ENCODE measurements around the gene C10orf105.

The C10orf105 gene

DNA sequence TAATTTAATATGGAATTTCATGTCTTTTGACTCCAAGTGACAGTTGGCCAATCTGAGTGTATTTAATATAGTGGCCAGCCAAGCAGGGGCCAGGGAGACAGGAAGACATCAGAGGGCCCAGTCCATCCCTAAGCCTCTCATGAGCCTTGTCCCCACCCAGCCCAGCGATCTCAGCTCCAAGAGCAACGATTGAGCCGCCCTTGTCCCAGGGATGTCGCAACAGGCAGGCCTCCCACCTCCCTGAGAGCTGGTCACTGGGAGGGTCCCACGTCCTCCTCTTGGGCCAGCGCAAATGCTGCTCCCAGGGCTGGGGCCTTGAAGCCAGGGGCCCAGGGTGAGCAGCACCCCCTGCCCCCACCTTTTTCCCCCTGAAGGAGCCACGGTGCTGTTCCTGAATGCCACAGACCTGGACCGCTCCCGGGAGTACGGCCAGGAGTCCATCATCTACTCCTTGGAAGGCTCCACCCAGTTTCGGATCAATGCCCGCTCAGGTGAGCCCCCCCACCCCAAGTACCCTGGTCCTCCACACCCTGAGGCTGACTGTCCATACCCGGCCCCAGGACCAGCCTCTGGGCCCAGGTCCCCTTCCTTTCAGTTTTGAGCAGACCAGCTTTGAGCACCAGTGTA, 29.4 kb downstream of the C10orf105 start:
- H3K36me3 ChIP-seq (ENCODE audit: insufficient read depth, low read length) = no peaks in the 10 kb centered on the region
- H3K27ac ChIP-seq (ENCODE audit: low read depth, low read length) = no peak overlapping the region
- H3K9me3 ChIP-seq (ENCODE audit: low read length) = peaks cover 4% of the 10 kb centered on the region
- no peak overlapping the region for H3K4me3 ChIP-seq (ENCODE audit: low read depth in 1 of 2, low read length in 2 of 2)
- H3K9ac ChIP-seq (ENCODE audit: low read length) = no peak overlapping the region
- H3K27me3 ChIP-seq (ENCODE audit: control insufficient read depth in 1 of 2, insufficient read depth in 2 of 2, low read length in 2 of 2) = no peaks in the 10 kb centered on the region
- no peaks in the 10 kb centered on the region for H3K4me1 ChIP-seq (ENCODE audit: insufficient read depth, low read length)

DNA sequence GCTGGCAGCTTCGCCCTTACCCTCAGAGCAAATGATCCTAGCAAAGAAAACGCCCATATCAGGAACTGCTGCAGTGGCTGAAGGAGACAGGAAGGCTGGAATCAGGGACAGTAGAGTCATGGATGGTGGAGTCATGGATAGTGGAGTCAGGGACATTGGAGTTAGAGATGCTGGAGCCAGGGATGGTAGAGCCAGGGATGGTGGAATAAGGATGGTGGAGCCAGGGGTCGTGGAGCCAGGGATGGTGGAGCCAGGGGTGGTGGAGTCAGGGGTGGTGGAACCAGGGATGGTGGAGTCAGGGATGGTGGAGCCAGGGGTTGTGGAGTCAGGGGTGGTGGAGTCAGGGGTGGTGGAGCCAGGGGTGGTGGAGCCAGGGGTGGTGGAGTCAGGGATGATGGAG, 31.3 kb downstream of the C10orf105 start:
- Histone ChIP-seq H3K27me3 (ENCODE audit: control insufficient read depth in 1 of 2, insufficient read depth in 2 of 2, low read length in 2 of 2) (no peaks in the 10 kb centered on the region), H3K4me1 (ENCODE audit: insufficient read depth, low read length) (no peaks in the 10 kb centered on the region), H3K4me3 (ENCODE audit: low read depth in 1 of 2, low read length in 2 of 2) (no peak overlapping the region), H3K9me3 (ENCODE audit: low read length) (peaks cover 4% of the 10 kb centered on the region), H3K27ac (ENCODE audit: low read depth, low read length) (no peak overlapping the region), H3K9ac (ENCODE audit: low read length) (no peak overlapping the region), H3K36me3 (ENCODE audit: insufficient read depth, low read length) (no peaks in the 10 kb centered on the region)

- Histone ChIP-seq H3K36me3 (ENCODE audit: insufficient read depth, low read length) (no peaks in the 10 kb centered on the region), H3K4me1 (ENCODE audit: insufficient read depth, low read length) (no peaks in the 10 kb centered on the region), H3K27ac (ENCODE audit: low read depth, low read length) (no peak overlapping the region), H3K27me3 (ENCODE audit: control insufficient read depth in 1 of 2, insufficient read depth in 2 of 2, low read length in 2 of 2) (no peaks in the 10 kb centered on the region), H3K4me3 (ENCODE audit: low read depth in 1 of 2, low read length in 2 of 2) (no peak overlapping the region), H3K9me3 (ENCODE audit: low read length) (peaks cover 4% of the 10 kb centered on the region), H3K9ac (ENCODE audit: low read length) (no peak overlapping the region)
Observed at GRCh38 chr10:71687480-71687879, 32.1 kb downstream of the C10orf105 start.

DNA sequence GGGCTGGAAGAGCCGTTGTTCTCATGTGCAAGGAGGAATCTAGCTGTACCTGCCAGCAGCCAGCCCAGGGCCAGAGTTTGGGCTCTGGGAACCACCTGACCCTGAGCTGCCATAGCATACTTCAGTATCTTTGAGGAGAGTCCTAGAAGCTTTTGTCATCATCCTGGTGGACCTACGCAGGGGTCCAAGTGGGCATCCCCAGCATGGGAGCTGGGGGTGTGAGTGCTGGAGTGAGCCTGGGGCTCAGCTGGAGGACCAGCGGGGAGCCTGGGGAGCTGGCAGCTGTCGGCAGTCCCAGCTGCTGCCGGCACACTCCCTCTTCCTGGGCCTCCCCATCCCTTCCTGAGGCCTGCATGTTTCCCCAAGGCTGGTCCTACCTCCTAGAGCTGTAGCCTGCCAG, 32.5 kb downstream of the C10orf105 start:
- no peak overlapping the region for H3K27ac ChIP-seq (ENCODE audit: low read depth, low read length)
- peaks cover 4% of the 10 kb centered on the region for H3K9me3 ChIP-seq (ENCODE audit: low read length)
- no peak overlapping the region for H3K9ac ChIP-seq (ENCODE audit: low read length)
- no peaks in the 10 kb centered on the region for H3K36me3 ChIP-seq (ENCODE audit: insufficient read depth, low read length)
- H3K4me3 ChIP-seq (ENCODE audit: low read depth in 1 of 2, low read length in 2 of 2) = no peak overlapping the region
- no peaks in the 10 kb centered on the region for H3K27me3 ChIP-seq (ENCODE audit: control insufficient read depth in 1 of 2, insufficient read depth in 2 of 2, low read length in 2 of 2)
- H3K4me1 ChIP-seq (ENCODE audit: insufficient read depth, low read length) = no peaks in the 10 kb centered on the region

DNA sequence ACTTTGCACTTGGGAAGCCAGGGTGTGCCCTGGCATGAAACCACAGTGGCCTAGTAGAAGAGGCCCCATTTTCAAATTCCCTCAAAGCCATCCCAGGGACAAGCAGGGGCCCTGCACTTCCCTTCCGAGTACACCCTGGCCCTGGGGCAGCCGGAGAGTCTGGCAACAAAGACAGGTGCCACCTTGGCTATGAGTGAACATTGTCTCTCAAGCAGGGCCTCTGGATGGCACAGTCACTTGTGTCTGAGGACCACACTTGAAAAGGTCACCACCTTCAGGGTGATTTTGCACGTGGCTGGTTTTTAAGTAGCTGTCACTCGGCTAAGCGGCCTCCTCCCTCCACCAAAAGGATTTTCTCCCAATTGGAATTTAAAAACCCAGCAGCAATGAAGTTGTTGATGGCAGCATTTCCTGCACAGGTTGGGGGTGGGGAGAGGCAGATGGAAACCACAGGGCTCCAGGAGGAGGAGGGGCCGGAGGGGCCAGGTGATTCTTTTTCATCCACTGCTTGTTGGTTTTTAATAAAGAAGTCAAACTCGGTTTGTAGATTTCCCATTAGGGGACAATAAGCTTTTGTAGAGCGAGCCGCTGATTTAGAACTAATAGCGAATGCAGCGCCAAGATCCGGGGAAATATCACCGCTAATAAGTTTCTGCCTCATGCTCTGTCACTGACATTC, 33.9 kb downstream of the C10orf105 start:
- H3K4me3 ChIP-seq (ENCODE audit: low read depth in 1 of 2, low read length in 2 of 2) = no peak overlapping the region
- no peaks in the 10 kb centered on the region for H3K4me1 ChIP-seq (ENCODE audit: insufficient read depth, low read length)
- no peak overlapping the region for H3K27ac ChIP-seq (ENCODE audit: low read depth, low read length)
- H3K36me3 ChIP-seq (ENCODE audit: insufficient read depth, low read length) = no peaks in the 10 kb centered on the region
- H3K27me3 ChIP-seq (ENCODE audit: control insufficient read depth in 1 of 2, insufficient read depth in 2 of 2, low read length in 2 of 2) = no peaks in the 10 kb centered on the region
- H3K9ac ChIP-seq (ENCODE audit: low read length) = no peak overlapping the region
- no peaks in the 10 kb centered on the region for H3K9me3 ChIP-seq (ENCODE audit: low read length)

GRCh38 chr10:71684356-71685173, 35.0 kb downstream of the C10orf105 start:
- Histone ChIP-seq H3K4me3 (ENCODE audit: low read depth in 1 of 2, low read length in 2 of 2) (no peak overlapping the region), H3K9me3 (ENCODE audit: low read length) (no peaks in the 10 kb centered on the region), H3K27ac (ENCODE audit: low read depth, low read length) (no peak overlapping the region), H3K9ac (ENCODE audit: low read length) (no peak overlapping the region), H3K36me3 (ENCODE audit: insufficient read depth, low read length) (no peaks in the 10 kb centered on the region), H3K27me3 (ENCODE audit: control insufficient read depth in 1 of 2, insufficient read depth in 2 of 2, low read length in 2 of 2) (no peaks in the 10 kb centered on the region), H3K4me1 (ENCODE audit: insufficient read depth, low read length) (no peaks in the 10 kb centered on the region)

DNA sequence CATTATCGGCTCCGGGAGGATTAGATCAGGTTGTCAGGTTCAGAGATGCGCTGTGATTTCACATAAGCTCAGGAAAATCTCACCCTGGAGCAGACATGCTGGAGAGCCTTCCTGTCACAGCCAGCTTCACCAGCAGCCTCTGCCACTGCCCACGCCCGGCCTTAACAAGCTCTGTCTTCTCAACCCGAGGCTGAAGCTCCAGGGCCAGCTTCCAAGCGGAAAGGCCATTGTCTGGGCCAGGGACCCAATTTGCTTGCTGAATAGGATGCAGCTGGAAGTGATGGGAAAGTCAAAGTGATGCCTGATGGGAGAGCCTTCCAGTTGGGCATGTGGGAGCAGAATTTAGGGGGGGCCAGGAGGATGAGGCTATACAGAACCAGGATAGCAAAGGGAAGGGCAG, 36.3 kb downstream of the C10orf105 start:
- Histone ChIP-seq H3K9ac (ENCODE audit: low read length) (no peak overlapping the region), H3K4me3 (ENCODE audit: low read depth in 1 of 2, low read length in 2 of 2) (no peak overlapping the region), H3K27ac (ENCODE audit: low read depth, low read length) (no peak overlapping the region), H3K36me3 (ENCODE audit: insufficient read depth, low read length) (no peaks in the 10 kb centered on the region), H3K4me1 (ENCODE audit: insufficient read depth, low read length) (no peaks in the 10 kb centered on the region), H3K27me3 (ENCODE audit: control insufficient read depth in 1 of 2, insufficient read depth in 2 of 2, low read length in 2 of 2) (no peaks in the 10 kb centered on the region), H3K9me3 (ENCODE audit: low read length) (no peaks in the 10 kb centered on the region)

DNA sequence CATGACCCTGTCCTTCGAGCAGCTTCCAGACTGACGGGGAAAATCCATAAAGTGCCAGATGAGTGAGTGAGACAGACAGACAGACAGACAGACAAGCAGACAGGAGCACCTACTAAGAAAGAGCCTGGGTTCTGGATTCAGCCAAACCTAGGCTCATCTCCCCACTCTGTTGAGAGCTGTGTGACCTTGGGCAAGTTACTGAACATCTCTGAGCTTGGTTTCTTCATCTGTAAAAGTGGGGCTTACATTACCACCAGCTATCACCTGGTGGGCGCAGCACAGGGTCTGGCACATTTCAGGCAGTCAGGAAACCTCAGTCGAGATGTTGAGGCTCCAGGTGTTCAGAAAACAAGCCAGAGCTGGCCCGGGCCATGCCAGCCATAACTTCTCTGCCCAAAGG, 37.6 kb downstream of the C10orf105 start:
- H3K9ac ChIP-seq (ENCODE audit: low read length) = no peak overlapping the region
- H3K4me3 ChIP-seq (ENCODE audit: low read depth in 1 of 2, low read length in 2 of 2) = no peak overlapping the region
- no peaks in the 10 kb centered on the region for H3K9me3 ChIP-seq (ENCODE audit: low read length)
- H3K36me3 ChIP-seq (ENCODE audit: insufficient read depth, low read length) = no peaks in the 10 kb centered on the region
- no peaks in the 10 kb centered on the region for H3K27me3 ChIP-seq (ENCODE audit: control insufficient read depth in 1 of 2, insufficient read depth in 2 of 2, low read length in 2 of 2)
- H3K4me1 ChIP-seq (ENCODE audit: insufficient read depth, low read length) = no peaks in the 10 kb centered on the region
- no peak overlapping the region for H3K27ac ChIP-seq (ENCODE audit: low read depth, low read length)

DNA sequence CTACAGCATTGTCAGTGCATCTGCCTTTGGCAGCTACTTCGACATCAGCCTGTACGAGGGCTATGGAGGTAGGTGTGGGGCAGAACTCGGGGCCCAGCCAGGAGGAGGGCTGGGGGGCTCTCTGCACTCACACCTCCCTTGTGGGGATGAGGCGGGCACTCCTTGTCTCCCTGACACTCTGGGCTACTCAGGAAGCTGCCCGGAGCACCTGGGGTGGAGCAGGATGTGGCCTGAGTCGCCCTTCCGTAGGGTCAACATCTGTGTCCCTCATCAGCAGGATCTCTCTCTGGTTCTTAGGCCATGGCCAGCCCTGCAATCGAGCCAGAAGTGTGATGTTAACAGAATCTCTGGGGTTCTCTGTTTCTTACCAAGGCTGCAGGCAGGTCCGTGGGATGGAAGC, 40.2 kb downstream of the C10orf105 start:
- H3K4me1 ChIP-seq (ENCODE audit: insufficient read depth, low read length) = no peaks in the 10 kb centered on the region
- no peak overlapping the region for H3K27ac ChIP-seq (ENCODE audit: low read depth, low read length)
- H3K36me3 ChIP-seq (ENCODE audit: insufficient read depth, low read length) = no peaks in the 10 kb centered on the region
- H3K27me3 ChIP-seq (ENCODE audit: control insufficient read depth in 1 of 2, insufficient read depth in 2 of 2, low read length in 2 of 2) = no peaks in the 10 kb centered on the region
- no peak overlapping the region for H3K9ac ChIP-seq (ENCODE audit: low read length)
- H3K4me3 ChIP-seq (ENCODE audit: low read depth in 1 of 2, low read length in 2 of 2) = no peak overlapping the region
- H3K9me3 ChIP-seq (ENCODE audit: low read length) = no peaks in the 10 kb centered on the region

- H3K27ac ChIP-seq (ENCODE audit: low read depth, low read length) = no peak overlapping the region
- no peak overlapping the region for H3K9ac ChIP-seq (ENCODE audit: low read length)
- H3K4me1 ChIP-seq (ENCODE audit: insufficient read depth, low read length) = no peaks in the 10 kb centered on the region
- no peaks in the 10 kb centered on the region for H3K36me3 ChIP-seq (ENCODE audit: insufficient read depth, low read length)
- H3K4me3 ChIP-seq (ENCODE audit: low read depth in 1 of 2, low read length in 2 of 2) = no peak overlapping the region
- no peaks in the 10 kb centered on the region for H3K27me3 ChIP-seq (ENCODE audit: control insufficient read depth in 1 of 2, insufficient read depth in 2 of 2, low read length in 2 of 2)
- no peaks in the 10 kb centered on the region for H3K9me3 ChIP-seq (ENCODE audit: low read length)
Observed at GRCh38 chr10:71678057-71678805, 41.3 kb downstream of the C10orf105 start.

DNA sequence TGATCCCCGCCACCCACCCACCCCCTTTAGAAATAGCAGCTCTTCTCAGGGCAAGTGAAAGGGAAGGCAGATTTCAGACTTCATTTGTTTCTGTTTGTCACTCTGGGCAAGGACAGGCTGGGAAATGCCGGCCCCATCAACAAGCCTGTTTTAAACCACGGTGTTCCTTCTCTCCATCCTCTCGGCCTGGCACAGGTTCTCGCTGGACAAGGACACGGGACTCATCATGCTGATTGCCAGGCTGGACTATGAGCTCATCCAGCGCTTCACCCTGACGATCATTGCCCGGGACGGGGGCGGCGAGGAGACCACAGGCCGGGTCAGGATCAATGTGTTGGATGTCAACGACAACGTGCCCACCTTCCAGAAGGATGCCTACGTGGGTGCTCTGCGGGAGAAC, 42.3 kb downstream of the C10orf105 start:
- Histone ChIP-seq H3K9me3 (ENCODE audit: low read length) (no peaks in the 10 kb centered on the region), H3K4me3 (ENCODE audit: low read depth in 1 of 2, low read length in 2 of 2) (no peak overlapping the region), H3K9ac (ENCODE audit: low read length) (no peak overlapping the region), H3K27me3 (ENCODE audit: control insufficient read depth in 1 of 2, insufficient read depth in 2 of 2, low read length in 2 of 2) (no peaks in the 10 kb centered on the region), H3K27ac (ENCODE audit: low read depth, low read length) (no peak overlapping the region), H3K36me3 (ENCODE audit: insufficient read depth, low read length) (no peaks in the 10 kb centered on the region), H3K4me1 (ENCODE audit: insufficient read depth, low read length) (no peaks in the 10 kb centered on the region)

All from muscle layer of colon (tissue), 2 donors.